ENCODE results near the gene DUSP22.

Gene DUSP22

DNA sequence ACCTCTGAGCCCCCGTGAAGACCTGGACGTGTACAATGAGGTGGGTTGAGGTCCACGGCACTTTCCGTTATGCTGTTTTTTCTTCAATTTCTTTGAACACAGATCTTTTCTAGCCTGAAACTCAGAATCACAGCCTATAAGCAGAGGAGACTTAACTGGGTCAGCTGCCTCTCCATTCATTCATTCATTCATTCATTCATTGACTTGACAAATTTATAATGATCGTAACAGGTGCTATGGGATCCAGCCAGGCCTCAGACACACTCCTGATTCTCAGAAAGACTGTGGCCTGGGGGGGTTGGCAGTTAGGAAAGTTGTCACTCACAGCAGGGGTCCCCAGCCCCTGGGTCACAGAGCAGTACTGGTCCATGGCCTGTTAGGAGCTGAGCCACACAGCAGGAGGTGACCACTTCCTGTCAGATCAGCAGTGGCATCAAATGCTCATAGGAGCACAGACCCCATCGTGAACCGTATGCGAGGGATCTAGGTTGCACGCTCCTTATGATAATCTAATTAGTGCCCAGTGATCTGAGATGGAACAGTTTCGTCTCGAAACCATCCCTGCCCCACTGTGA lies 60.7 kb downstream of the DUSP22 start:
- no peak for DNase-seq (ENCODE audit: low read depth)

DNA sequence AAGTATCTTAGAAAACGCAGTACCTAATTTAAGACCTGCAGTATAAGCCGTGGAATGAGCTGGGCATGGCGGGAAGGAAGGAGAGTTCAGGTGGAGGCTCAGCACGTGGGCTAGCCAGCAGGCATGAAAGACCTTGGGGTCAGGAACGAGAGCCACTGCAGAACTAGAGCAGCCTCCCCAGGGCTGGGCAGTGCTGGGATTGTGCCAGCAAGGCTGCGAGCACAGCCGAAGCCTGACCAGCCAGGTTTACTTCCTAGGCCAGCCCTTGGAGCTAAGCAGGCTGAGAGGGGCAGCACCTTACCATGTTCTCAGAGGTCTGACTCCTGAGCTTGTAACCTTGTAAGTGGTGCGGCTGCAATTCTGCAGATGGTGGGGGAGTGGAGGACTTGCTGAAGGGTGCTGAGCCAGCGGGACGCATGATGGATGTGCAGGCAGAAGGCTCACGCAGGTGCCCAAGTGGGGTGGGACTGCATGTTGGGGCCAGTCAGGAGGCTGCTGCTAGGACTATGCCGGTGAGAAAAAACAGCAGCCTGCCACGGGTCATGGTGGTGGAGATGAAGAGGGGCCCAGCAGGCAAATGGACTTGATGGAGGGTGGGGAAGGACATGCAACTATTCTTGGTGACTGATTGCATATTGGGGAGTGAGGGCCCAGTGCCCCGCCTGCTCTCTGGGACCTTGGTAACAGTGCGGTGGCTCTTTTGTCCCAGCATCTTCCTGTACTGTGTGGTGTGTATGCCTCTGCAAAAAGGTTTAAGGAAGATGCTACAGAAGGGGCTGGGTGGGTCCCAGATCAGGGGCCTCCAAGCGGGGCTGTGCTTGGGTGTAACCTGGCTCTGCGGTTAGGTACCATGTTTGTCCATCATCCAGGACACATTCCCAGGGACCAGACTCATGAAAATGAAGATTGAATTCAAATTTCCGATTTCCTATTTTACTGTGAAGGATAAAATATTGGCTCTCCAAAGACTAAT lies 61.6 kb downstream of the DUSP22 start:
- DNase-seq (ENCODE audit: low read depth) = no peak

DNA sequence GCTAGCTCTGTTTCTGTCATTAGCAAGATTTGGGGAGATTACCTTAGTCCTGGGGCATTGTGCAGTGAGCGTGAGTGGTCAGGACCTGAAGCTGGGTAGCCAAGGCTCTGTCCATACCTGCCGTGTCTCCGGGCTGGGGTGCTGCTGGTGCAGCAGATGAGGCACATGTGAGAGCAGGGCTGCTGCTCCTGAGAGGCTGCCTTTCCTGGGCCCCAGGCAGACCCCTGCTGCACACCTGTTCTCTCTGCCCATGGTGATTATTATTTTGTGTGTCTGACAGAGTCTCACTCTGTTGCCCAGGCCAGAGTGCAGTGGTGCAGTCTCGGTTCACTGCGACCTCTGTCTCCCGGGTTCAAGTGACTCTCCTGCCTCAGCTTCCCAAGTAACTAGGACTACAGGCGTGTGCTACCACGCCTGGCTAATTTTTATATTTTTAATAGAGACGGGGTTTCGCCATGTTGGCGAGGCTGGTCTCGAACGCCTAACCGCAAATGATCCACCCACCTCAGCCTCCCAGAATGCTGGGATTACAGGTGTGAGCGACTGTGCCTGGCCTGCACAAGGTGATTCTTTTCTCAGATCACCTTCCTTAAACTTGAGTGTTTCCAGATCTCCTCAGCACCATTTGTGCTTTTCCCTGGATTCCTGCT lies 62.5 kb downstream of the DUSP22 start:
- DNase-seq (ENCODE audit: low read depth) = no peak

DNA sequence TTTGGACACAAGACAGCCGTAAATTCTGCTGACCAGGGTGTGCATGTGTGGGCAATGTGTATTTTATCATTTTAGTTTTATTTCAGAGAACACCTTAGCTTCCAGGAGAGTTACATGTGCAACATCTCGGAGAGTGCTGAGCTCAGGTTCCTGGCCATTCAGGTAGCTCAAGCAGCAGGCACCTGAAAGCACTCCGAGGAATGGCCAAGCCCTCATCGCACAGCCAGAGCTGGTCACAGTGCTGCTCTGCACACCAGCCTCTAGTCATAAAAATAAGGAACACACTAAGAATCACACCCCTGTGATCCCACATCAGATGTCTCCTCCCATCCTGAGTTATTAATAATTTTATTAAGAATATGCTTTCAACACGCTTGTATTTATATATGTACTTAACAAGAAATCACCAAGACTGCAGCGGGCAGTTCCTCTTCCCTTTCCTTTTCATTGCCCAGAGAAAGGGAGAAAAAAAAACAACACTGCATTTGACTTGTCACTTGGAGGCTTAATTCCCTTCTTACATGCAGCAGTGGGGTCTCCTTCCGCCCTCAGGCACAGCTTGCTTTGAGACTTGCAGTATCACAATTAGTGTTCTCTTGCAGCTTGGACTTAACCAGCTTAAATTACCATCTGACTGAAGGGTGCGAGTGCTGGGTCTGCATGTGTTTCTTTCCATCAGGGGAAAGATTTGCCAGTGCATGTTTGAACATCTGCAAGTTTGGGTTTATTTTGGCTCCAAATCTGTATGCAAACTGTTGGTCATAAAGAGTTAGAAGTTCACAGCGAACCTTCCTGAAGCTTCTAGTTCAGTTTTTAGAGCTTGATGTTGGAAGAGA lies 63.3 kb downstream of the DUSP22 start:
- no peak for DNase-seq (ENCODE audit: low read depth)

DNA sequence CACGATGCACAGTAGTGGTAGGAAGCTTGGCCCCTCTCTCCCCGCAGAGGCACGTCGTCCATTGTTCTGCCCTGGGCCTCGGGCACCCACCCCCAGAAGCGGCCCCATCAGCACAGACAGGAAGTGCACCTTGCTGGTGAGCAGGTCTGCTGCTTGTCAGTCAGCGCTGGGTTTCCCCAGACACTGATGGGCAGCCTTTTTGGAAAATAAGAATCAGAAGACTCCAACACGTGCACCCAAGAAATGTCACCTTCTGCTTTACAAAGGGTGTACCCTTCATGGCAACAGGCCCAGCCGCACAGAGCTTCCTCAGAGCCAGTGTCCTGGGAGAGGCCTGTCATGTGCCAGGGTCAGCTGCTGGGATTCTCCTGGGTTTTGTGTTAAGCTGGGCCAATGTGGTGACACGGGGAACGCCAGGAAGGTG lies 64.6 kb downstream of the DUSP22 start:
- no peak for DNase-seq (ENCODE audit: low read depth)

DNA sequence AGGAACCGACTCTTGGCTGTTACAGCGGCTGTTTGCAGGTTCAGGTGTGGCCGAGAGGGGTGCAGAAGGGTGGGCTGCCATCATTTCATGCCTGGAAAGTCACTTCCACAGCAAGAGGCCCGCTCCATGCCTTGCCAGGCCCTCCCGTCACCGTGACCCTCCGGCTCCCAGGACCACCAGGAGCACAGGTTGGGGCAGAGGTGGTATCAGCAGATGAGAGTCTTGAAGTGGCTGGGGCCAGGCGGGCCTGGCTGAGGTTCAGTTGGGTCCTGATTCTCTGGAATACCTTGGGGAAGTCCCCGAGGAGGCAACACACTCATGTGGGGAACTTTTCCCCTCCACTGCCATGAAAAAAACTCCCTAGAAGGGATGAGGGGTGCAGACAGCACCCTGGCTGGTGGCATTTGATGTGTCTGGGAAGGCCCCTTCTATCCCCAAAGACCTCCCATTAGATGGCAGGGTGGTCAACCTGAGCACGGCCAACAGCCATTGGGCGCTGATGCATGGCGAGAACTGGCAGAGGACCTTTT lies 65.0 kb downstream of the DUSP22 start:
- no peak for DNase-seq (ENCODE audit: low read depth)

DNA sequence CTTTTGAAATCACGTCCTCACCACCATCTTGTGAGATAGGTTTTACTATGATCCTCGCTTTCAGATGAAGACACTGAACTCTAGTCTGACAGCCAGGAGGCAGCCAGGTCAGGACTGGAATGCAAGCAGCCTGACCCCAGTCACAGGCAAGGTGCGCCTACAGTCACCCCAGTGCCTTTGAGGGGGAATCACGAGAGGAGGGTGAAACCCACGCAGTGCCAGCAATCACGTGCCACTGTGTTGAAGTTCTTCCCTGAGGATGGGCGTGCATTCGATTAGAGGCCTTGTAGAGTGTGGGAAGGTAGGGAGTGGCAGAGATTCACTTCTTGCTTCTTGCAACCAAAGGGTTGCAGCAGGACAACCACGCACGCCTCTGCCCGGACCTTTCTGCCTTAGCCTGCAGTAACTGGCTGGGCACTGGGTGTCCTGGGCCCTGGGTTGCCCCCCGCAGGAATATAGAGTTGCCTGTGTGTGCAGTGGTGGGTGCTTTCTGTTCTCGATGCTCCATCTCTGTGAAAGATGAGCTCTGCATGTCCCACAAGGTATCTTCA lies 65.6 kb downstream of the DUSP22 start:
- no peak for DNase-seq (ENCODE audit: low read depth)

DNA sequence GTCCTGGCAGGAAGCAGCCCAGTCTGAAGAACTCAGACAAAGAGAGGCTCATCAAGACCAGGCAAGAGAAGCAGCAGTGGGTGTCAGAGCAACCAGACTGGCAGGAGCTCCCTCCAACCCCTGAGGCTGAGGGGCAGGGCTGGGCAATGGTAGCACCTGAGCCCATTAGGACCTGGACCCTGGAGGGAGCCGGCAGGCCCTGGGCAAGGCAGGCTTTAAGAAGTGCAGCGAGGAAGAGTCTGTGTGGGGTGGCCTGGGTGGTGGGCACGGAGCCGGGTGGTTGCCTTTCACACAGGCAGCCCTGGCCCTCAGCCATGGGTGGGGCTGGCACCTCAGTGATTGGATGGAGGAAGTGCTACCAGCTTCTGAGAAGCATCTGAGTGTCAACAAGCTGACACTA lies 66.1 kb downstream of the DUSP22 start:
- DNase-seq (ENCODE audit: low read depth) = no peak

DNA sequence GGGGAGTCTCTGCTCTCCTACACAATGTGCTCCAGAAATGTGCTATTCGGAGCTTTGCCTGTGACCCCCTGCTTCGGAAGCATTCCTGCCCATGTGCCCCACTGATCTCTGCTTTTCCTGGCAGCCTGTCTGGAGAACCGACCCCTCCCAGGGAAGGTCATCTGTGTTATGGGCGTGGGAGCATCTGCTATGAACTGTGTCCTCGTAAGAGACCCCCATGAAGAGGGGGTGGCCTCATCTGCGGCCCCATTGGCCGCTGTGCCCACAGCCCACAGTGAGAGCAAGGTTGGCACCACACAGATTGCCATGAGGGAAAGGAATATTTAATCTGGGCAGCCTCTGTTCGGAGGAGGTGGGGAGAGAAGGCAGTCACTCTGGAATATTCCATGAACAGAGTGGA lies 66.6 kb downstream of the DUSP22 start:
- DNase-seq (ENCODE audit: low read depth) = no peak

DNA sequence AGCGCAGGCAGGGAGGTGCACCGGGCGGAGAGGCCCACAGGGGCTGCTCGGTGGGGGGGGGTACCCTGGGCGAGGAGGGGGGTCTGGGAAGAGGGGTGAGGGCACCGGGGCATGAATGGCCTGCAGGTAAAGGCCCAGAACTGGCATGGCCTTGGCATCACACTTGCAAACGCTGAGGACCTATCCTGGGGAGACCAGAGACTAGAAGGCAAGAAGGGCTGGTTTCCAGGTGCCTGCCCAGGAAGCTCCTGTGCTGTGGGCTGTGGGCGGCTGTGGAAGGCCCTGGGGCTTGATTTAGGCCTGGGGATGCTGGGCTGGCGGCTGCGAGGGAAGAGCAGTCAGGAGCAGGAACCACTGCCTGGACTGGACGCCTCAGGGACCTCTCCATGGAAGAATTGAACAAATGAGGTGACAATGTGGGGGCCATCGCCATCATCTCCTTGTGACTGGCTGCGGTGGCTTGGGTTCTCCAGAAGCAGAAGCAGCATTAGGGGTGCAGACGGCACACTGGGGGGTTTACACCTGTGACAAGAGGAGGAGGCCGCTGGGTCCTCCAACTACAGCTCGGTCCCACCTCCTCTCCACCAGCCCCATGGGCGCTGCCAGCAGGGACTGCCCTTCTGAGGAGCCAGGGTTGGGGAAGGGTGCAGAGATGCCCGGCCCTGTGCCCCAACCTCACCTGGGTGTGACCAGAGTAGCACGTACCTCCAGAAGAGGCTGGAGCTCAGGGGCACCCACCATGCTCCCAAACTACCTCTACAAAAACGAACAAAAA lies 67.2 kb downstream of the DUSP22 start:
- no peak for DNase-seq (ENCODE audit: low read depth)

DNA sequence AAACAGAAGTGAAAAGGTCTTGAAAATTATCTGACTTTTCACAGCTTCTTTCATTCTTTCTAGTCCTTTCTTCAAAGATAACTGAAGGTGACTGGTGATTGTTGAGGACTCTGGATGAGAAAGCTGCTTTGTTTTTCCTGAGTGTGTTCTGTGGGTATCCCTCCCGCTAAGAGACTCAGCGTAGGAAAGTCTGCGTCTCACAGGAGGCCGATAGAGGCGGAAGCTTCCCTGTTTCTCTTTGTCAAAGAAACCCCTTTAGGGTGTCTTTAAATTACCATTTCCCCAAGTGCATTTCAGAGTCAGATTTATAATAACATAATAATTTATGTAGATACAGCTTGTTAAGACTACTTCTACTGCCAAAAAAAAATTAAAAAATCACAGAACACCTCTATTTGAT lies 68.1 kb downstream of the DUSP22 start:
- no peak for DNase-seq (ENCODE audit: low read depth)

DNA sequence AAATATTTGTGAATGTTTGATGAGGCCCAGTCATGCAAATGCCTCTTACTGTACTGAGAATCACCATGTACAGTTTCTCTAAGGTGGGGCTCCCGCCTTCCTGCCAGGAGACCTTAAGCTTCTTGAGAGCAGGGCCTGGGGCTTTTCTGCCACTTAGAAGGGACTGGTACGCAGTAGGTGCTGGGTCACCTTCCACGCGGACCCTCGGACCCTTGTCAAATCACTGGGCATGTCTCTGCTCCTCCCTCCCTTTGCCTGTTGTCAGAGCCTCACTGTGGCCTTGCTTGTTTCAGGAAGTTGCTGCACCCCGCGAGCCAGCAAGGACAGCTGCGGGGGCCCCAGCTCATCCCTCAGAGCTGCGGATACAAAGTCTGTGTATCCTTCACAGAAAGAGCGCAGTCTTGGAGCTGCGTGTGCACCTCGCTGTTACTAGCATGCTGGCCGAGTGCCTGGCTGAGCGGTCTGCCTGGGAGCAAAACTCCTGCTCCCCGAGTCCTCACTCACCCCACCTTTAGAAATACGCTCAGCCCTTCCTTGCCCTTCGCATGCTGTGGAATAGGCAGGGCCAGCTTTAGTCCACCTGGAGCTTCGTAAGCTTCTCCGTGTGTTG lies 68.6 kb downstream of the DUSP22 start:
- no peak for DNase-seq (ENCODE audit: low read depth)

DNA sequence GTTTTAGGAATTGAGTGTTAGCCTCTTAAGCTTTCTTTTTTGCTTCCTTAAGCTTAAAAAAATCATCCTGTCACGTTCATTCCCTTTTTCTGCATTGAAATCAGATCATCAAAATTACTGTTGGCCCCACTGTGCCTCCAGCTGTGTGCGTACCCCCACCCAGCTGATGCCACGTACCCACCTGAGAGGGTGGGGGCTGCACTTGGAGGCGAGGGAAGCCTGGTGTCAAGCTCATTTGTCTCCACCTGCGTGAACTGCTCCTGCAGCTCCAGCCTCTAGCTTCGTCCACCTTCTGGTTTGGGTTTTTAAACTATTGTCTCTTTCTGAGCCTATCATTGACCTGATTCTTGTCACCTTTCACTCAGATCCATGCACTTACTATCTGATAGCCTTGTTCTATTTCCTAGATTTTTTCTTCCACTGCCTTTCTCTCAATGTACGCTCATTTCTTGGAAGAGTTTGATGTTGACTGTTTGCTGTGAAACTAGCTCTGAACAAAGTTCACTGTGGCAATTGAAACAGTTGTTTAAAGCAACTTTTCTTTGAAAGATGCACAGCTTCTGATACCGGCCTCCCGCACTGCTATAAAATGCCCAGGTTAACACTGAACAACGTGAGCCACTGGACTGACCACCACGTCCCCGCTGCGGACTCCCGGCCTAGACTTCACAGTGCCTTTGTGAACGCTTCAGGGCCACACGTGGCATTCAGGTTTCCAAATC lies 69.3 kb downstream of the DUSP22 start:
- DNase-seq (ENCODE audit: low read depth) = no peak

DNA sequence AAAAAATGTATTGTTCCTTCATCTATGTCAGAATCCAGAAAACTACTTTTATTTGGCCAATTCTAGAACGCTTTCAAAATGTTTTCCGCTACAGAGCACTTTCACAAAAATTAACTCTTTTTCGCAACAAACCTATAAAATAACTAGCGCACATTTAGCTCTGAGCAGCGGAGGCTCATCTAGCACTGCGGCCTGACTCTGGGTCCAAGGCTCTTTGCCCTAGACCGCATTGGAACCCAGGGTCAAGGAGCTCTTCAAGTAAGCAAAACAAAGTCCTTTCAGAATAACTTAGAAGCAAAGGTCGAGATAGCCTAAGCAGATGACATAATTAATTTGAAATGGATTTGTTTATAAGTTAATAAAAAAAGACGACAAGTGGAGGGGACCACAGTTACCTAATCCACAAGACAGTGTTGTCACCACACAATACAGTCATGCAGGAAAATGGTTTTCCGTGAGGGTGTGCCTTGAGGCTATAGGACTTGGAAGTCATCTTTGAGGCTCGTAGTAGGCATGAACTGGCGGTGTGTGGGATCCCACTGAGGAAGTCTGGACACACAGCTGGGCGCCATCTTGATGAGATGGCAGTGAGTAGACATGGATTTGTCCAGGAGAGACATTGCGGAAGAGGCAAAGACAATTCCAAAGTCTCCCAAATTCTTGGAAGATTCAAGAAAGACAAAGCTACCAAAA lies 70.1 kb downstream of the DUSP22 start:
- DNase-seq (ENCODE audit: low read depth) = no peak

DNA sequence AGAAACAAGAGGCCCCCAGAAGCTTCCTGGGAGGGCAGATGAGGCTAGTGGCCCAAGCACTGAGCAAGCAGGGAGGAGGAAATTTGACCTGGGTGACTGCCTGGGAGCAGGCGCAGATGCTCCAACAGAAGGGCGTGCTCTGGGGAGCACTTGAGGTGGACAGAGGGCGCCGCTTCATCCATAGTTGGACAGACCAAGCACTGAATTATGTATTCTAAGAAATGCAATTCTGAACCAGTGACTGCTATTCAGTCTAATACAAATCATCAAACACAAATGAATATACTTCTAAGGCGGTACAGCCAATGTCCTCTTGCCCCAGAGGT lies 70.6 kb downstream of the DUSP22 start:
- DNase-seq (ENCODE audit: low read depth) = no peak

DNA sequence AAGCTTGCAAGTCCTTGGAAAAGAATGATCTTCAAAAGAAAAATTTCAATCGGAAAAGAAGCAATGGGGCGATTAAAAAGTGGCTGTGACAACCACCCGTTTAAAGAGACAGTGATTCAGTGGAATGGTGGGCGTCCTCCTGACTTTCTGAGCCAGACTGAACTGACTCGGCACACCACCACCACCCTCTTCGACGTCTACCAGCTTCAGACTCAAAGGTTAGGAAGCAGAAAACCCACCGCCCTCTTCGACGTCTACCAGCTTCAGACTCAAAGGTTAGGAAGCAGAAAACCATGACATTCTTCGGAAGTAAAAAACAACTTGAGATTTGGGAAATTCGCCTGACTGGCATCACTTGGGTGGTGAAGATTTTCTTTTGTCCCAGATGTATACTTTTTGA lies 71.0 kb downstream of the DUSP22 start:
- DNase-seq (ENCODE audit: low read depth) = no peak

DNA sequence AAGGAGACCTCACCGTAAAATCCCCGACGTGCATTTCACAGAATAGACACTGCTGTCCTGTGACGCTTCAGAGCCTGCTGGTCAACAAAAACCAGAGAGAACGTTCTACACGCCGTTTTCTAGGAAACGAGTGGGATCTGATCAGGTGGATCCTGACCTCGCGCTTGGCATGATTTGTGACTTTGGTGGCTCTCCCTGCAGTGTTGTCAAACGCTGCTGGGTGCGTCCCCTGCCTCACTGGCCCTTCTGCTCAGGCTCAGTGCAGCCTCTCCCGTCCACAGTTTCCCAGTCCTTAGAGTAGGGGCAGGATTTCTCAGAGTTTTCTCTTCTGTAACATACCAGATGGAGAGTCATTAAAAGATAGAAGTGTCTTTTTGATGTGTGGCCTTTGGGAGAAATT lies 71.6 kb downstream of the DUSP22 start:
- no peak for DNase-seq (ENCODE audit: low read depth)

DNA sequence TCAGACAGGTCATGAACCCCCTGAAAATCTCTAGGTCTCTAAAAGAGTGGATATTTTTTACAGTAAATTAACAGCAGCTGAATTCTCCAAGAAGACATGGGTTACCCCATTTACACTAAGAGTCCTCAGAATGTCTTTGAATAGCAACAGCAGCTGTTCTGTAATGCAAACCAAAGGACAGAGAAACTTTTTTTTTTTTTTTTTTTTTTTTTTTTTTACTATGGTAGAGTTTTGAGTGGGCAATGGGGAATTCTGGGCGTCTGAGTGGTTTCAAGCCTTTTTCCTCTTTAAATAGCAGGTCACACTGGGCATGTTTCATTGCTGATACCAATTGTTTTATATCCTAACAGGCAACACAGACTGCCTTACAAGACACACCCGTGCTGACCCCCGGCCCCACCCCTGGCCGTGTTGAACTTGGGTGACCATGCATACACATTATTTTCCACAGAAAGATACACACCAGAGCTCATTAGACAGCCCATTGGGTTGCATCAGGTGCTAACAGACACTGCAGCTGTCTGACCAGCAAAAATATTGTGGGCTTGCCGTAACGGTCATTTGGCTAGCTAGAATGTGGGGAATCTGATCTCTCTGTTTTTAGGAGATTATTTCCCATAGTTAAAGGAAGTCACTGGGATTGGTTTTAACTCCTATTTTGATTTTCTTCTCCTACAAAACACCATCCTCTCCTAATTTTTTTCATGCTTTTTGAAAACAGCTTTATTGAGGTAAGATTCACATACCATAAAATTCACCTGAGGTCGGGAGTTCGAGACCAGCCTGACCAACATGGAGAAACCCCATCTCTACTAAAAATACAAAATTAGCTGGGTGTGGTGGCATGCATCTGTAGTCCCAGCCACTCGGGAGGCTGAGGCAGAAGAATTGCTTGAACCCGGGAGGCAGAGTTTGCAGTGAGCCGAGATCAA lies 72.6 kb downstream of the DUSP22 start:
- no peak for DNase-seq (ENCODE audit: low read depth)

Data from T-helper 22 cell (primary cell).